HS-27A (cell line): ENCODE data around the gene ANKRD29.
A peak's percentile ranks its signal among the peaks of the same experiment; 100 is the strongest.
"Not testable (repeated sequence)": the region's sequence is repeated elsewhere in the genome, so short reads cannot be mapped to it uniquely, and the experiment has no call there.

Experiments
- DNase-seq: peaks from one replicate; pipeline ENCODE4 v3.0.0-alpha.2; 2012; ENCODE audit warnings: low read depth, missing footprints

The ANKRD29 gene

DNA sequence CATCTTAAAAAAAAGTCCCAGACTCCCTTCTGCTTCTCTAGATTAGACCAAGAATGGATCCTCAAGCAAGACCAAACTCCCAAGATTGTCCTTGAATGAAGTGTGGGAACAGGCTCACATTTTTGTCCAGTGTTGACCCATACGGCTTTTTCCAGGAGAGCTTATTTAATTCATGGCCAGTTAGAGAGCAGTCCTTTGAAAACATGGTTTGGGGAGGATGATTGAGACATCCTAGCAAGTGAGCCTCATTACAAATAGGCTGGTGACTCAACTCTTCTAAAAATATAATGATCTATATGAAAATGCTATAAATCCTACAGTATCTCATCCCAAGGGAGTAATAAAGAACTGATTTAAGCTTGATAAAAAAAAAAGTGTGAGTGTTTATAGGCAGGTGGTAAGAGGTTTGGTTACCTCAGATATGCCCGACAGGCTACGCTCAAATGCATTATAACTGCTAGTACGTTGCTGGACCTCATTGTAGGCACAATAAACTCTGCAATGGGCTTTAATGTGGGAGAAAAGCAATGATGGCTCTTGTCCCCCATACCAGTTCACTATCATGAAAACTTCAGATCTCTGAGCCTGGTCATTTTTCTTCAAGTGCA, 17.0 kb downstream of the ANKRD29 start:
- DNase-seq, result no peak

DNA sequence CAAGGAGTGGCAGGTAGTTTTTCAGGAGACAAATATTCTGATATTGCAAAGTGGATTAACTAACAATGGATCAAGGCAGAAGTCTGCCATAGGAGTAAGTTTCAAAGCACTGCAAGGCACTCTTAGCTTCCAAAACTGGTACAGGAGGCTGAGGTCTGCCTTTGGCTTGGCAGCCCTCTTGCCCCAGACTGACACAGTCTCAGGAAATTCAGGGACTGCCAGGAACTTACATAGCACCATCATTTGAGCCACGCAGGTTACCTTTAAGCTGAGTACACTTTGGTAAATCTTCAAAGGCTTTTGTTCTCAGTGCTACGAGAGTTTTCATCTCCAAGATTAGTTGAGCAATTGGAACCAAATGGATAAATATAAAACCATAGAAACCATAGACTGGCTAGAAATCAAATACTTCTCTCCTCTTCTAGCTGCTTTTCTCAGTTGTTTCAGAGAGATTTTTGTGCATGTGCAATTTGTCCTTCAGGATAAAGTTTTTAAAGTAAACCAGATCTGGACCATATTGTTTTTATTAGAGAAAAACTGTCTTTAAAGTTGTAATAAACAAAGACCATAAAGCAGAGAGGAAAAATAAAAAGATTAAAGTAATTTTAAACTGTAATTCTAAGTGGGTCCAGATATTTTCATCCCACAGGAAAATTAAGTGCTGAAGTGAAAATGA, 18.8 kb downstream of the ANKRD29 start:
- no peak for DNase-seq

DNA sequence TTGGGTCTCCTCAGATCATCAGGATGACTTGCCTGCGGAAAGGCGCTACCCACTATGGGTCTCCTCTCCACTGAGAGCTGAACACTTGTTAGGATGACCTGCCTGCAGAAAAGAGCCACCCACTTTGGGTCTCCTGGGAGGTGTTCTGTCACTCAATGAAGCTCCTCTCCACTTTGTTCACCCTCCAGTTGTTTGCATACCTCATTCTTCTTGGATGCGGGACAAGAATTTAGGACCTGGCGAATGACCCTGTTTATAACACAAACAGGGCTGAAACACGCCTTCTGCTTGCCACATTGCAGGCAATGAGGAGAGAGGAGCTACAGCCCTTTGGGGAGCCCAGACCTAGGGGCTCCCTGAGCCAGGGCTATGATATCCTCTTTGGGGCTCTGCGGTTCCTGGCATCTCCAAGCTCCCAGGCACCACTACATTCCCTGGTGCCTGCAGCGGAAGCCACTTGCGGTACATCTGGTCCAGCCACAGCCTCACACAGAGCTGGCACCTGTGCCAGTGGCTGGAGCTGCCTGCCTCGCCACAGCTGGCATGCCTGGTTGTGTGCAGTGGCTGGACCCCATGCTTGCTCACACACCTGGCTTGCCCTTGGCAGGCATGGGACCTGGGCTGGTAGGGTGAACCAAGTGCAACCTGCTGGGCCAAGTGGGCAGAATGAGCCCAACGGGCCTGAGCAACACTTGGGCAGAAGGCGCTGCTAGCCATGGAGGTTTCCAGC, 20.6 kb downstream of the ANKRD29 start:
- DNase-seq, result no peak

DNA sequence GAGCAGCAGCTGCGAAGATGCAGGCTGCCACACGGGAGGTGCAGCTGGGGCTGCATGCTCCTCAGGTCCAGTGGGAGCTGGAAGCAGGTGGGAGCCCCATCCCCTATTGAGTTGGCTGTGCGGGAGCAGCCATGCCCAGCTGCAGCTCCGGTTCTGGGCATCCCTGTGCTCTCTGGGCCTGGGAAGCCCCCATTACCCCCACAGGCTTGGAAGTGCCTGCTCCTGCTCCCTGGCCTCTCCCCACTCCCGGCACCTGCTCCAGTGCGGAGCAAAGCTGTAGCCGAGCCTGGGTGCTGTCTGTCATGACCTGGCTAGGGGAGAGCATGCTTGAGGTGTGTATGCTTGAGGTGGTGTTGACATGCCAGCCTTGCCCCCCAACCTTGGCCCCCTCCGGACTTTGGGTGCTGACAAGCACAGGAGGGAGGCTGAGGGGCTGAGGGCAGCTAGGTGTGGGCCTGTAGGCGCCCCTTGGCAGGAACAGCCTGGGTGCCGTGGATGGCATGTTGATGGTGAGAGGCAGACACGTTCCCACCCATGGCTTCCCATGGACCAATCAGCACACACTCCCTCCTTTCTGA, 21.5 kb downstream of the ANKRD29 start:
- DNase-seq, result no peak

DNA sequence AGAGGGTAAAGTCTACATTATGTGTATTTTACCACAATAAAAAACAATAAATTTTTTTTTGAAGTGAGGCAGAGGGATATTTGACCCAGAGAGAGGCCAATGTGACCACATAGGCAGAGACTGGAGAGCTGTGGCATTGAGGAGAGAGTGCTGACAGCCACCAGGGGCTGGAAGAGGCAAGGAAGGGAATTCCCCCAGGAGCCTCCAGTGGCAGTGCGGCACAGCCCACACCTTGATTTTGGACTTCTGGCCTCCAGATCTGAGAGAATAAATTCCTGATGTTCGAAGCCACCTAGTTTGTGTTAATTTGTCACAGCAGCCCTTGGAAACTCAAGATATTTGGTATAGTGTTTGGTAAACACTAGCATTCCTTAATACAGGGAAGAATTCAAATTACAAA, 22.7 kb downstream of the ANKRD29 start:
- DNase-seq, result no peak

DNA sequence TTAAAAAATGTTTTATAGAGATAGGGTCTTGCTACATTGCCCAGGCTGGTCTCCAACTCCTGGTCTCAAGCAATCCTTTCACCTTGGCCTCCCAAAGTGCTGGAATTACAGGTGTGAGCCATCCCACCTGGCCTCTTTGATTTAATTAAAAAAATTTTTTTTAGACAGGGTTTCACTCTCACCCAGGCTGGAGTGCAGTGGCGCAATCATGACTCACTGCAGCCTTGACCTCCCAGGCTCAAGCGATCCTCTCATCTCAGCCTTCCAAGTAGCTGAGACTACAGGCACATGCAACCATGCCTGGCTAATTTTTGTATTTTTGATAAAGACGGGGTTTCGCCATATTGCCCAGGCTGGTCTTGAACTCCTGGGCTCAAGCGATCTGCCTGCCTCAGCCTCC, 26.3 kb downstream of the ANKRD29 start:
- not testable (repeated sequence) for DNase-seq

DNA sequence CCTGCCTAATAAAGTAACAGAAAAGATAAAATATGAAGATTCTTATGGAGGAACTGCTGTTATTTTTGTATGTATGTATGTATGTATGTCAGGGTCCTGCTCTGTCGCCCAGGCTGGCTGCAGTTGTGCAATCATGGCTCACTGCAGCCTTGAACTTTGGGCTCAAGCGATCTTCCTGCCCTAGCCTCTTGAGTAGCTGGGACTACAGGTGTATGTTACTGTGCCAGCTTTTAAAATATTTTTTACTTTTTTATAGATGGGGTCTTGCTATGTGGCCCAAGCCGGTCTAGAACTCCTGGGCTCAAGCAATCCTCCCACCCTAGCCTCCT, 26.7 kb downstream of the ANKRD29 start:
- no peak for DNase-seq

DNA sequence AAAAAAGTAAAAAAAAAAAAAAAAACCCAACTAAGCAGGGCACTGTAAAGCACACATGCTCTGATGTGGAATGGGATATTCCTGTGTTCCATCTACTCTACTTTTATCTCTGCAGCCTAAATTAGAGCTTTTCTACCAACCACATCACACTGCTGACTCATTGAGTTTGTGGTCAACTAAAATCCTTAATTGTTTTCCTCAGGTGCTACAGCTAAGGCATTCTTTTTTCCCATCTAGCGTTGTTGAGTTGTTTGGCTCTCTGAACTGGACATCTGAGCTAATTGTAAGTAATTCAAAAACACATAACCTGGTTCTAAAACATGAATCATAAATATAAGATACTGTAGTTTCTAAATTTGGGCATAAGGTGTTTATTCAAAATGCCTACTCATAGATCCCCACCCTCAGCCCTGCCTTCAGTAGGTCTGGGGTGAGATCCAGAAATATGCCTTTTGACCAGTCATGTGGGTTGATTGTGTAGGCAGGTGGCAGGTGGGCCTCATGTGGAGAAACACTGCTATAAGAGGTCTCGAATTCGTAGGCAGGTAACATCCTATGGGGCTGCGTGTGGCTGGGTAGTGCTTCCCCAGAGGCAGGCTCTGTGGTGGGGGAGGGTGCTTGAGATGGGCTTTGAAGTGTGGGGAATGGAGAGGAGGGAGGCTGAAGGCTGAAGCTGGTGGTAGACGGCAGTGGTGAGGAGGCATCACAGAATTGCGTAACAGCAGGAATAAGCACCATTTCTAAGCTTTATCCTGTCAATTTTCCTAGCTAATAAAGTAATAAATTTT, 27.2 kb downstream of the ANKRD29 start:
- no peak for DNase-seq

DNA sequence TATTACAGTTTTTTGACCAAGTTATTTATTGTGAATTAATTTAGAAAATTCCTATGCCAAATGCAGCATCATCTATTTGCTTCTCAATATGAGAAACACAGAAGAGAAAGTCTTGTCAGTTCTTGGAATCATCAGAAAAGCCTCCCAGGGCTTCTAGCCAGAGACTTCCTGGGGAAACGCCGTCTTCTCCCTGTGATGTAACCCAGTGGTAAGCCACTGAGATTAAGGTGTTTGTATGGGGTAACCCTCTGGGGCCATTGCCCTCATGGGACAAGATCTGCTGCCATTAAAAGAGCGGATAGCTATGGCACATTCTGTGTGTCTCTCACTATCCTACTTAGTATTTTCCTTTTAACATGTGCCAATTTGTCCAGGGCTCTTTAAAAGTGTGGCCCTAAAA, 28.0 kb downstream of the ANKRD29 start:
- no peak for DNase-seq

DNA sequence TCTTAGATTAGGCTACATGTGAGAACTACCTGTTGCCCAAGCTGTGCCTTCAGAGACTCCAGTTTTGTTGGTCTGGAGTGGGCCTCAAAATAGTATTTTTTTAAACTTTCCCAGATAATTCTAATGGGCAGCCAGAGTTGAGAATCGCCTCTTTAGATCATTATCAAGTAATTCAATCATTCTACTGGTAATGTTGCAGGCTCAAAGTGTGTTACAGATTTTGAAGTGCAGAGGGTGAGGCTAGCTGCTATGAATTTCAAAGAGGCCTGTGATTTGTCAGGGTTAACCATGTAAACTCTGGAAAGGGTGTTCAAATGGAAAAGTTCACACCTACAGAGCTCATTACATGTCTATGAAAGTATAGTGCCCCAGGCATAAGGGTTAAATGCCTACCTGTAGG, 30.1 kb downstream of the ANKRD29 start:
- no peak for DNase-seq

DNA sequence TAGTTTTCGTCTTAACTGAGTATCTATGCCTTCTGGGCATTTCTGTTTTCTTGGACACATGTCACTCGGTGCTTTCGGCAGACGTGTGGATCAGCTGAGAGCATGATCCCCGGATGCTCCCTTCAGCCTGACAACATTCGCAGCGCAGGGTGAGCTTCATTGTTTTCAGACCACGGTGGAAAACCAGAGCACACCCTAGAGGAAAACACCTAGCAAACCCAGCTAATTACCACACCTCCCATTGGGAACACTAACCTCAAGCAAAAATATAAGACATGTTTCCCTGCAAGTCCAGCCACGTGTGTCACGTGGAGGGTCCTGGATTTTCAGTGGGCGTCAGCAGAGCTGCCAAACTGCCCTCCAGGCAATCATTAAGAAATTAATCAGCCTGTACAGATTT, 31.0 kb downstream of the ANKRD29 start:
- DNase-seq, result no peak

DNA sequence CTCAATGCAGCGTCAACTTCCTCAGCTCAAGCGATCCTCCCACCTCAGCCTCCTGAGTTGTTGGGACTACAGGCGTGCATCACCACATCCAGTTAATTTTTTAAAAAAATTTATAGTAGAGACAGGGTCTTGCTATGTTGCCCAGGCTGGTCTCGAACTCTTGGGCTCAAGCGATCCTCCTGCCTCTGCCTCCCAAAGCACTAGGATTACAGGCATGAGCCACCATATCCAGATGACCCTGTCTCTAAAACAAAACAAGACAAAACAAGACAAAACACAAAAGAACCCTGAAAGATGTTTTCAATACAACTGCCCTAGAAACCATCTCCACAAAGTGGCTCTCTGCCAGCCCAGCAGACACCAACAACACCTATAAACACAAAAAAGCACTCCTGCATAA, 31.4 kb downstream of the ANKRD29 start:
- no peak for DNase-seq

DNA sequence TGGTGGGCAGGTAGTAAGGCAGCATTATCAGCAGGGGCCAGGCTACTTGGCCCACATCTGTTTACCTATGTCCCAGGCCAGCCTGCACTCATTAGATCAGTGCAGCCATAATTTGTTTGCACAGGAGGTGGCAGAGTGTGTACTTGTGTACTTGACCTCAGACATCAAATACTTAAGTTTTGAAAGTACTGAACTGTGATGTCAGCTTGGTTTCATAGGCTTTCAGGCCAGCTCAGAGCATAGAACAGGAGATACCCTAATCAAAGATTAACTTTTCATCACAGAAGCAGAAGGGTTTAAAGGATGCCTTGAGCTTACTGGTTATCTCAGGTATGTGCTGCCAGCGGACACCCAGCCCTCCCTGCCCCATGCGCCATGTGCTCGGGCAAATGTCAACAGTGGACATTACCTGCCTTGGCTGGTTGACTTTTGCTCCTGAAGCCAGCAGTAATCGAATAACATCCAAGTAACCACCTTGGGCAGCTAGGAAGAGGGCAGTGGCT, 33.2 kb downstream of the ANKRD29 start:
- DNase-seq, result no peak

DNA sequence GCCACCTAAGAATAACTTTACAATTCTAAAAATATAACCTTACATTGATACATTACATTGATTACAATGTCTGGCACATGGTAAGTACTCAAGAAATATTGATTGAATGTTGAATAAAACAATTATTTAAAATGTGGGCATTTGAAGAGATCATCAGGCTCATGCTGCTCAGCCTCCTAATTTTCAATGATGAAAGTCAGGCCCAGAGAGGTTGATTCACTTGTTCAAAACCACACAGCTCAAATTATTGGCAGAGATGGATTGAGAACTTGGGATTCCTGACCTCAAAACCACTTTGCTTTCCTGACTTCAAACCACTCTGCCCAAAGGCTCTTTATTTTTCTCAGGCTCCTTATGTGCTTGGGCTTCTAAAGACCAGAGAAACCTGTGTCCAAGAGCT, 34.7 kb downstream of the ANKRD29 start:
- no peak for DNase-seq

DNA sequence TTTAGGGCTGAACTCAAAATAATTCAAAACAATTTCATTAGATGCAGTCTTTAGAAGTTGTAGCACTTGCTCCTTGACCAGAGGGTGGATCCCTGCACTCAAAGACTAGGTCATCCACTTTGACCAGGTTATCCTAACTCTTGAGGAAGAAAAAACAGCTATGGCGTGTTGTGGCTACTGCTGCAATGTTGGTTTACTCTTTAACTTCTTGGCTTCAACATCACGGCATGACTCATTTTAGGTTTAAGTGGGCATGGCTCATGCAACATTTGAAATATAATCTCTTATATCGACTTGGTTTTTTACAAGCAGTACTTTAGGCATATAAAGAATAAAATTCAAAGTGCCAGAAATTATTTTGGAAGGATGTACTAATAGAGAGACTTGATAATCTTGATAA, 35.4 kb downstream of the ANKRD29 start:
- peak; percentile 64 for DNase-seq

DNA sequence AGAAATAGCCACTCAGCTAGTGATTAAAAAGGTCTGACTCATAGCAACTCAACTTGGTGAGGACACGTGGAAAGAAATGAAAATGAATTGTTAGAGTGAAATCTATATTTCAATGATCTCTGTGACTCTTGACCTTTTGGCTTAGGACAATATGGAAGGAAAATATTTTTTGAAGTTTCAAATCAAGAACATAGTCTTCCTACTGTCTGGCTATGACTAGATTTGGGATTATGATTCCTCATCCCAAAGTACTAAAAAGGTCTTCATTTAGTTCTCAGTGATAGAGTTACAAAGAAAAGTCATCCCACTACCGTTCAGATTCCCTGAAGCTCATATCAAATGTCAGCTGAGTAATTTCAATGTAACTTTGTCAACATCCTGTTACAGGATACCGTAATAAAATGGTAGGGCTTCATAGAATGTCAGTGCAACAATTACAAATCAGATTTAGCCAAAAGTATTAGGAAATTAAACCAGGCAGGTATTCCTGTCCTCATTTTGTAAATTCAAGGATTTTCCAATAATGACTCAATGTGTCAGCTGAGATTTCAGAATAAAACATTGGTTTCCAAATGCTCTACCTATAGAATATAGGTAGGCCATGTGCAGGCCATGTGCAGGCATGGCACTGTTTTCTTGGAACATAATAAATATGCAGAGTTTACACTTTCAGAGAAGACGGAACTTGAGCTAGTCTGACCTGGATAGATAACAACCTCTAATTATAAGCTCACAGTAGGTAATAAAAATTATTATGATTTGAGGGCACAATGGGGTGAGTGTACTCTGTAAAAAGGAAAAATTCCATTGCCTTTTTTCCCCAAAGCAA, 36.0 kb downstream of the ANKRD29 start:
- peak; percentile 62 for DNase-seq

DNA sequence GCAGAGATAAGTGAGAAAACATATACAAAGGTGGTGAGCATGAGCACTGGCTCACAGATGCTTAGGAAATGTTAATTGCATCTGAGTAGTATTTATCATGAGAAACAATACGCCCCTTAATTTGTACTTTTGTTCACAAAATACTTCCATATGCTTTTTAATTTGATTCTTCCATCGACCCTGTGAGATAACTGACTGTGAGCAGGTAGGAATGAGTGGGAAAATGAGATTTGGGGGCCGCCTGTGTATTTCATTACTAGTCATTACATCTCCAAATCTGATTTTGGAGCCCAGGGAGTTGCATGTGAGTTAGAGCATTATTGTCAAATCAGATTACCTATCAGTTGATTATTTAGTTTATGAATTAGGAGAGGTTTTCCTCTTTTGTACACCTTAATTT, 39.7 kb downstream of the ANKRD29 start:
- no peak for DNase-seq

DNA sequence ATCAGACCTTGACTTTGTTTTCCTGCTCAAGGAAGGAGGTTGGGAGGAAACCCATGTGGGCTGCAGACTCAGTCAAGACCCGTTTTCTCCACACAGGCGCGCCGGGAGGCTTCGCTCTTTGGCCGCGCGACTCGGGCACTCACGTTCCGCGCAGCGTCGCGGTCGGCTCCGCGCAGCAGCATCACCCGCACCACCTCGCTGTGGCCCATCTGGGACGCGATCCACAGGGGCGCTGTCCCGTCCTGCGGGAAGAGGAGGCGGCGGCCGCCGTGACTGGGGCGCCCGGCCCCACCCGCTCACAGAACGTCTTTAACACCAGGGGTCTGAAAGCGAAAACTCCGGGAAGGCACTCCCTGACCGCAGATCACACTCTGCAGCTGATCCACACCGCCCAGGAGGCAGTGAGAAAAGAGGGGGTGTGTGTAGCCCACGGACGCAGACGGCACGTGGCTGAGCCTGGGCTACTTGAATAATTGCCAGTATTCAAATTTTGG, 43.3 kb downstream of the ANKRD29 start:
- no peak for DNase-seq

DNA sequence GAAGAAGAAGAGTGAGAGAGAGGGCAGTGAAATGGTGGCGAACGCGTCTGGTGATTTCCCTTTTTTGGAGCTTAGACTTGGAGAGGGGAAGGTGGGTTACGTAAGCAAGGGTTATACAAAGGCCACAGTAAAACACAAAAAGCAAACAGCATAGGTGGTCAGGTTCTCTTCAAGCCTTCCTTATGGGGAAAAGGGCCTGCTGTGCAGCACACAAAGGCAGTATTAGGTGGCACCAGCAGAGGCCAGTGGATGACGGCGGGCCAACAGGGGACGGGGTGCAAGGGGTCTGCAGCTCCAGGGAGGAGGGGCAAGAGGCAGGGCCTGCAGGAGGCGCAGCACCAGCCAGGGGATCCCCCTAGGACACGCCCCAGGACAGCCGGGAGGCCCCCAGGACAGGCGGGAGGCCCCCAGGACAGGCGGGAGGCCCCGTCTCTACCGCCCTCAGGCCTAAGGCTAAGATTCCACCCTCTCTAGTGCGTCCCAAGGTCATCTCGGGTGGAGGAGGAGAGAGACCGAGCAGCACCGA, 43.8 kb downstream of the ANKRD29 start:
- DNase-seq, result no peak

DNA sequence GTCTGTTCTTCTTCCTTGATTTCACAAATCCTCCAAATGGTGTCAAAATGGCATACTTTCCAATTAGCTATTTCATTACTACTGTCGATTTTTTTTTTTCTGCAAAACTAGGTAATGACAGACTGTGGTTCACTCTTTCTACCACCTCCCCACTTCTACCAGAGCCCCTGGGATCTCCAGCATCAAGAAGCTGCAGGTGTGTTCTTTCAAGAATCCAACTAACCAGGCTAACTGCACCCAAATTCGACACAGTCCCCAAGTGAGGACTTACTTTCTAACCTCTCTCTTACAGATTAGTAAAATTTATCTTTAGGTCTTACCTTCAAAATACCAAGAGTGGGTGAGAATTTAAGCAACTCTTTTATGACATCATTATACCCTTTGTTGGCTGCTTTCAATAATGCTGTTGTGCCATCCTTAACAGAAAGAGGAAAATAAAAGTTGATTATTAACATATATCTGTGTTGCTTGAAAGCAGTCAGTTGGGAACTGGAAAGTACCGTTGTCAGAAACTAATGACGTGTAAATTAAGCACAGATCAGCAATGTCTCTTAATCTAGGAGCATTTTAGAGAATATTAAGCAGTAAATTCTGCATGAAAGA, 45.2 kb downstream of the ANKRD29 start:
- DNase-seq, result no peak

DNA sequence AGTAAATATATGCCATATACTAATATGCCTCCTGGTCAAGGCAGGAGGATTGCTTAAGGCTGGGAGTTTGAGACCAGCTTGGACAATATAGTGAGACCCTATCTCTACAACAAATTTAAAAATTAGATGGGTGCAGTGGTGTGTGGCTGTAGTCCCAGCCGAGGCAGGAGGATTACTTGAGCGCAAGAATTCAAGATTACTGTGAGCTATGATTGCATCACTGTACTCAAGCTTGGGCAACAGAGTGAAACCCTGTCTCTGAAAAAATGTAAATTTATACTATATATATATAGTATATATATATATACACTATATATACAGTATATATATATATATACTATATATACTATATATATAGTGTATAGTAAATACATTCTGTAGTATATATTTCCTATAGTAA, 46.5 kb downstream of the ANKRD29 start:
- DNase-seq, result no peak
